ENCODE measurements around the gene LRRC3B.

The LRRC3B gene

DNA sequence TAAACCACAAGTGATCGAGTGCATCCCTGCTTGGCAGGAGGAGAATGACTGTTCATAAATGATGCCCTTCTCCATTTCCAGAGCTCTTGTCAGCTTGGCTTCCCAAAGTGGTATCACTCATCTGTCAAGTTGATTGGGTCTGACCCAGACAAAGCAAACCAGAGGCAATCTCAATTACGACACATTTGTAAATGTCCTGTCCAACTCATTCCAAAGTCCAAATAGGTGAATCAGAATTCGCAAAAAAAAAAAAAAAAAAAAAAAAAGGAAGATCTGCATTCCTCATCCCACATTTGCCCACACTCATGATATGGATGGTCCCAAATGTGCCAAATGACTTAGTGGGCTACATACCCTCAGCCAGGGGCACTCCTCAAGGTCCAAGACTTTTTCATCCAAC is 91.9 kb downstream of the LRRC3B start (continued):
- TF ChIP-seq ZBTB6 (tag by site-specific recombination; IDR thresholded peaks at IDR 0.05) = no peak
- no peak for TF ChIP-seq ZNF354C (tag by site-specific recombination; IDR thresholded peaks at IDR 0.05; ENCODE audit: borderline replicate concordance, low read depth)
- no peak for TF ChIP-seq ZNF311 (tag by site-specific recombination; IDR thresholded peaks at IDR 0.05; ENCODE audit: borderline replicate concordance)
- TF ChIP-seq ZNF473 (tag by site-specific recombination; IDR thresholded peaks at IDR 0.05) = no peak

- no peaks in the 10 kb centered on the region for H3K4me1 ChIP-seq (ENCODE audit: control insufficient read depth, insufficient read depth, low read length)
- H3K9me3 ChIP-seq (ENCODE audit: control insufficient read depth, insufficient read depth, low read depth, low read length) = no peaks in the 10 kb centered on the region
- CTCF ChIA-PET = no interaction called here
- TF ChIP-seq, protein P1, sequence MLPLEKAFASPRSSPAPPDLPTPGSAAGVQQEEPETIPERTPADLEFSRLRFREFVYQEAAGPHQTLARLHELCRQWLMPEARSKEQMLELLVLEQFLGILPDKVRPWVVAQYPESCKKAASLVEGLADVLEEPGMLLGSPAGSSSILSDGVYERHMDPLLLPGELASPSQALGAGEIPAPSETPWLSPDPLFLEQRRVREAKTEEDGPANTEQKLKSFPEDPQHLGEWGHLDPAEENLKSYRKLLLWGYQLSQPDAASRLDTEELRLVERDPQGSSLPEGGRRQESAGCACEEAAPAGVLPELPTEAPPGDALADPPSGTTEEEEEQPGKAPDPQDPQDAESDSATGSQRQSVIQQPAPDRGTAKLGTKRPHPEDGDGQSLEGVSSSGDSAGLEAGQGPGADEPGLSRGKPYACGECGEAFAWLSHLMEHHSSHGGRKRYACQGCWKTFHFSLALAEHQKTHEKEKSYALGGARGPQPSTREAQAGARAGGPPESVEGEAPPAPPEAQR (tag by site-specific recombination; IDR thresholded peaks at IDR 0.05) = no peak
- no peak for TF ChIP-seq ZNF837 (tag by site-specific recombination; IDR thresholded peaks at IDR 0.05)
- no peak for TF ChIP-seq SALL2 (tag by site-specific recombination; IDR thresholded peaks at IDR 0.05; ENCODE audit: borderline replicate concordance)
- TF ChIP-seq PRDM2 (tag by site-specific recombination; IDR thresholded peaks at IDR 0.05; ENCODE audit: borderline replicate concordance) = no peak
- no peak for TF ChIP-seq ZFP37 (tag by site-specific recombination; IDR thresholded peaks at IDR 0.05)
- no peaks in the 10 kb centered on the region for H3K36me3 ChIP-seq (ENCODE audit: control insufficient read depth in 2 of 2, insufficient read depth in 1 of 2, low read length in 2 of 2)
- no peak overlapping the region for H3K4me3 ChIP-seq (ENCODE audit: low read depth, low read length)
- H3K27ac ChIP-seq (ENCODE audit: extremely low read depth, low read depth, low read length) = no peak overlapping the region
- POLR2A ChIA-PET = no interaction called here
Measured at GRCh38 chr3:26715431-26715830, 92.9 kb downstream of the LRRC3B start.

- ChIA-PET POLR2A (no interaction called here), CTCF (interaction anchor here (0.6 kb wide), 1 partner anchor 581 kb away, joined by 3 read pairs; no protein-coding TSS in a partner anchor)
- H3K27ac ChIP-seq (ENCODE audit: extremely low read depth, low read depth, low read length) = no peak overlapping the region
- H3K9me3 ChIP-seq (ENCODE audit: control insufficient read depth, insufficient read depth, low read depth, low read length) = no peaks in the 10 kb centered on the region
- no peaks in the 10 kb centered on the region for H3K36me3 ChIP-seq (ENCODE audit: control insufficient read depth in 2 of 2, insufficient read depth in 1 of 2, low read length in 2 of 2)
- no peak overlapping the region for H3K4me3 ChIP-seq (ENCODE audit: low read depth, low read length)
- H3K4me1 ChIP-seq (ENCODE audit: control insufficient read depth, insufficient read depth, low read length) = no peaks in the 10 kb centered on the region
- no peak for TF ChIP-seq ZNF175 (tag by site-specific recombination; IDR thresholded peaks at IDR 0.05)
- TF ChIP-seq ZBTB17 (tag by site-specific recombination; IDR thresholded peaks at IDR 0.05) = no peak
- TF ChIP-seq ZFP37 (tag by site-specific recombination; IDR thresholded peaks at IDR 0.05) = no peak
- TF ChIP-seq ZNF366 (tag by site-specific recombination; conservative IDR thresholded peaks at IDR 0.05) = no peak
- TF ChIP-seq ZNF529 (tag by site-specific recombination; IDR thresholded peaks at IDR 0.05; ENCODE audit: insufficient replicate concordance) = no peak
- TF ChIP-seq, protein P2, sequence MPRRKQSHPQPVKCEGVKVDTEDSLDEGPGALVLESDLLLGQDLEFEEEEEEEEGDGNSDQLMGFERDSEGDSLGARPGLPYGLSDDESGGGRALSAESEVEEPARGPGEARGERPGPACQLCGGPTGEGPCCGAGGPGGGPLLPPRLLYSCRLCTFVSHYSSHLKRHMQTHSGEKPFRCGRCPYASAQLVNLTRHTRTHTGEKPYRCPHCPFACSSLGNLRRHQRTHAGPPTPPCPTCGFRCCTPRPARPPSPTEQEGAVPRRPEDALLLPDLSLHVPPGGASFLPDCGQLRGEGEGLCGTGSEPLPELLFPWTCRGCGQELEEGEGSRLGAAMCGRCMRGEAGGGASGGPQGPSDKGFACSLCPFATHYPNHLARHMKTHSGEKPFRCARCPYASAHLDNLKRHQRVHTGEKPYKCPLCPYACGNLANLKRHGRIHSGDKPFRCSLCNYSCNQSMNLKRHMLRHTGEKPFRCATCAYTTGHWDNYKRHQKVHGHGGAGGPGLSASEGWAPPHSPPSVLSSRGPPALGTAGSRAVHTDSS (tag by site-specific recombination; IDR thresholded peaks at IDR 0.05) = no peak
- TF ChIP-seq ZFP3 (tag by site-specific recombination; IDR thresholded peaks at IDR 0.05; ENCODE audit: low read depth) = no peak
- no peak for TF ChIP-seq ZBTB6 (tag by site-specific recombination; IDR thresholded peaks at IDR 0.05)
- no peak for TF ChIP-seq ZNF157 (tag by site-specific recombination; IDR thresholded peaks at IDR 0.05)
- no peak for TF ChIP-seq ZNF19 (tag by site-specific recombination; IDR thresholded peaks at IDR 0.05; ENCODE audit: low read depth)
- TF ChIP-seq ZNF571 (tag by site-specific recombination; IDR thresholded peaks at IDR 0.05) = no peak
- no peak for TF ChIP-seq ZNF211 (tag by site-specific recombination; IDR thresholded peaks at IDR 0.05; ENCODE audit: low read depth)
- no peak for TF ChIP-seq ZNF174 (tag by site-specific recombination; IDR thresholded peaks at IDR 0.05)
- TF ChIP-seq OVOL3 (tag by site-specific recombination; IDR thresholded peaks at IDR 0.05) = no peak
- TF ChIP-seq ZNF112 (tag by site-specific recombination; IDR thresholded peaks at IDR 0.05) = no peak
- TF ChIP-seq ZNF155 (tag by site-specific recombination; IDR thresholded peaks at IDR 0.05) = no peak
Measured at GRCh38 chr3:26718315-26718714, 95.7 kb downstream of the LRRC3B start.

All from HEK293 (cell line).